GM12878 (cell line): ENCODE measurements around the gene HYAL1. TPM values are rescaled to one million over a fixed set of nuclear protein-coding genes. Genes with fewer than 3 reads are reported as not detected.

Experiments used
- ATF3 ChIP-seq: IDR thresholded peaks from 2 replicates; pipeline ENCODE4 v1.6.1; 2011; ENCODE audit warnings: low read depth, mild to moderate bottlenecking, low read length, moderate library complexity, borderline replicate concordance; ENCODE audit errors: extremely low read depth
- BMI1 ChIP-seq: fragments of 450-650 bp; IDR thresholded peaks from 2 replicates; pipeline ENCODE4 v1.6.1; 2016; ENCODE audit warnings: mild to moderate bottlenecking, moderate library complexity, borderline replicate concordance
- CBX3 ChIP-seq: fragments of 200-600 bp; sonication (generic); IDR thresholded peaks from 2 replicates; pipeline ENCODE4 v1.6.1; 2016; ENCODE audit warnings: low read depth, borderline replicate concordance
- CREB1 ChIP-seq: IDR thresholded peaks from 2 replicates; pipeline ENCODE4 v1.6.1; 2012; ENCODE audit warnings: low read depth, mild to moderate bottlenecking, inconsistent platforms
- E2F8 ChIP-seq: fragments of 450-650 bp; IDR thresholded peaks from 2 replicates; pipeline ENCODE4 v1.6.1; 2018; ENCODE audit warnings: mild to moderate bottlenecking, low read depth, moderate library complexity; ENCODE audit not compliant: partially characterized antibody
- FOXM1 ChIP-seq: IDR thresholded peaks from 2 replicates; pipeline ENCODE4 v1.6.1; 2012; ENCODE audit warnings: low read depth, mild to moderate bottlenecking, inconsistent platforms, low read length, moderate library complexity
- NR2C2 ChIP-seq: IDR thresholded peaks from 2 replicates; pipeline ENCODE4 v1.6.1; 2011; ENCODE audit warnings: borderline replicate concordance, low read depth; ENCODE audit not compliant: control insufficient read depth, insufficient read length
- PAX5 ChIP-seq: IDR thresholded peaks from 2 replicates; pipeline ENCODE4 v1.6.1; 2011; ENCODE audit warnings: low read depth, low read length, borderline replicate concordance
- POLR2AphosphoS2 ChIP-seq: IDR thresholded peaks from 2 replicates; pipeline ENCODE4 v1.6.1; 2011; ENCODE audit warnings: low read depth, mild to moderate bottlenecking, low read length, improper control_type of control experiment, moderate library complexity
- RBBP5 ChIP-seq: fragments of 200-600 bp; sonication (generic); conservative IDR thresholded peaks from 2 replicates; pipeline ENCODE4 v1.6.1; 2016
- REST ChIP-seq: IDR thresholded peaks from 2 replicates; pipeline ENCODE4 v1.6.1; 2012; ENCODE audit warnings: mild to moderate bottlenecking, low read depth, low read length
- RUNX3 ChIP-seq: IDR thresholded peaks from 2 replicates; pipeline ENCODE4 v1.6.1; 2012; ENCODE audit warnings: low read length, inconsistent platforms
- SRF ChIP-seq, 2 experiments: IDR thresholded peaks; 2 replicates each; pipeline ENCODE4 v1.6.1; 2011; ENCODE audit warnings: low read depth in 2 of 2, low read length in 2 of 2, mild to moderate bottlenecking in 1 of 2, moderate library complexity in 1 of 2
- WRNIP1 ChIP-seq: IDR thresholded peaks from 2 replicates; pipeline ENCODE4 v1.6.1; 2011; ENCODE audit warnings: low read depth, low read length, improper control_type of control experiment, borderline replicate concordance
- ZNF384 ChIP-seq: IDR thresholded peaks from 2 replicates; pipeline ENCODE4 v1.6.1; 2012; ENCODE audit warnings: low read depth, mild to moderate bottlenecking, low read length, improper control_type of control experiment, borderline replicate concordance
- polyA plus RNA-seq, 11 experiments: library from polyadenylated mRNA; depleted of rRNA in 4 of 11; unstranded in 6 of 11; stranded (reverse) in 5 of 11; fragments of >200 nt; fragmentation: Nextera tagmentation in 4 of 11; fragmentation: Illumina TruSeq in 1 of 11; extraction: Ambion mirVana in 4 of 11; extraction: Trizol in 1 of 11; gene quantifications; 1 replicate in 1 of 11; 2 replicates in 10 of 11; pipeline versions ENCODE4 v1.2.1 to v1.2.3, GENCODE V29; 2011 to 2016; ENCODE audit warnings: inconsistent platforms in 2 of 11, missing spikeins in 2 of 11, low read depth in 1 of 11
- total RNA-seq, 4 experiments: library from RNA; depleted of rRNA in 3 of 4; stranded (reverse); fragments of >200 nt in 3 of 4; fragmentation: Illumina TruSeq in 1 of 4; extraction: Trizol in 1 of 4; gene quantifications; 2 replicates each; pipeline versions ENCODE4 v1.2.1 to v1.2.3, GENCODE V29; 2013 to 2021
- TF ChIP-seq, protein P1 (sequence below): fragments of 450-650 bp; IDR thresholded peaks from 2 replicates; pipeline ENCODE4 v1.6.1; 2017; ENCODE audit warnings: mild to moderate bottlenecking, moderate library complexity
- TF ChIP-seq, protein P2 (sequence below): IDR thresholded peaks from 2 replicates; pipeline ENCODE4 v1.6.1; 2012; ENCODE audit warnings: low read length, inconsistent platforms

Gene HYAL1
- total and polyA plus RNA-seq, 10 of the 15 experiments (the other 5 are each of a cell fraction or from before 2014, with no cell fraction given) = 0.04 to 0.55 (median 0.18) TPM; not detected in 2

- TF ChIP-seq, protein P1, sequence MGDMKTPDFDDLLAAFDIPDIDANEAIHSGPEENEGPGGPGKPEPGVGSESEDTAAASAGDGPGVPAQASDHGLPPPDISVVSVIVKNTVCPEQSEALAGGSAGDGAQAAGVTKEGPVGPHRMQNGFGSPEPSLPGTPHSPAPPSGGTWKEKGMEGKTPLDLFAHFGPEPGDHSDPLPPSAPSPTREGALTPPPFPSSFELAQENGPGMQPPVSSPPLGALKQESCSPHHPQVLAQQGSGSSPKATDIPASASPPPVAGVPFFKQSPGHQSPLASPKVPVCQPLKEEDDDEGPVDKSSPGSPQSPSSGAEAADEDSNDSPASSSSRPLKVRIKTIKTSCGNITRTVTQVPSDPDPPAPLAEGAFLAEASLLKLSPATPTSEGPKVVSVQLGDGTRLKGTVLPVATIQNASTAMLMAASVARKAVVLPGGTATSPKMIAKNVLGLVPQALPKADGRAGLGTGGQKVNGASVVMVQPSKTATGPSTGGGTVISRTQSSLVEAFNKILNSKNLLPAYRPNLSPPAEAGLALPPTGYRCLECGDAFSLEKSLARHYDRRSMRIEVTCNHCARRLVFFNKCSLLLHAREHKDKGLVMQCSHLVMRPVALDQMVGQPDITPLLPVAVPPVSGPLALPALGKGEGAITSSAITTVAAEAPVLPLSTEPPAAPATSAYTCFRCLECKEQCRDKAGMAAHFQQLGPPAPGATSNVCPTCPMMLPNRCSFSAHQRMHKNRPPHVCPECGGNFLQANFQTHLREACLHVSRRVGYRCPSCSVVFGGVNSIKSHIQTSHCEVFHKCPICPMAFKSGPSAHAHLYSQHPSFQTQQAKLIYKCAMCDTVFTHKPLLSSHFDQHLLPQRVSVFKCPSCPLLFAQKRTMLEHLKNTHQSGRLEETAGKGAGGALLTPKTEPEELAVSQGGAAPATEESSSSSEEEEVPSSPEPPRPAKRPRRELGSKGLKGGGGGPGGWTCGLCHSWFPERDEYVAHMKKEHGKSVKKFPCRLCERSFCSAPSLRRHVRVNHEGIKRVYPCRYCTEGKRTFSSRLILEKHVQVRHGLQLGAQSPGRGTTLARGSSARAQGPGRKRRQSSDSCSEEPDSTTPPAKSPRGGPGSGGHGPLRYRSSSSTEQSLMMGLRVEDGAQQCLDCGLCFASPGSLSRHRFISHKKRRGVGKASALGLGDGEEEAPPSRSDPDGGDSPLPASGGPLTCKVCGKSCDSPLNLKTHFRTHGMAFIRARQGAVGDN = no peak
- no peak for TF ChIP-seq FOXM1
- TF ChIP-seq REST = no peak
- TF ChIP-seq CBX3 = no peak
- no peak for TF ChIP-seq WRNIP1
- no peak for TF ChIP-seq ZNF384
- TF ChIP-seq RUNX3 = peak; percentile 76
- no peak for TF ChIP-seq CREB1
- TF ChIP-seq, protein P2, sequence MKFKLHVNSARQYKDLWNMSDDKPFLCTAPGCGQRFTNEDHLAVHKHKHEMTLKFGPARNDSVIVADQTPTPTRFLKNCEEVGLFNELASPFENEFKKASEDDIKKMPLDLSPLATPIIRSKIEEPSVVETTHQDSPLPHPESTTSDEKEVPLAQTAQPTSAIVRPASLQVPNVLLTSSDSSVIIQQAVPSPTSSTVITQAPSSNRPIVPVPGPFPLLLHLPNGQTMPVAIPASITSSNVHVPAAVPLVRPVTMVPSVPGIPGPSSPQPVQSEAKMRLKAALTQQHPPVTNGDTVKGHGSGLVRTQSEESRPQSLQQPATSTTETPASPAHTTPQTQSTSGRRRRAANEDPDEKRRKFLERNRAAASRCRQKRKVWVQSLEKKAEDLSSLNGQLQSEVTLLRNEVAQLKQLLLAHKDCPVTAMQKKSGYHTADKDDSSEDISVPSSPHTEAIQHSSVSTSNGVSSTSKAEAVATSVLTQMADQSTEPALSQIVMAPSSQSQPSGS = no peak
- TF ChIP-seq ATF3 = no peak
- TF ChIP-seq RBBP5 = no peak
- TF ChIP-seq POLR2AphosphoS2 = 0 out of 2 replicates have a peak, but pooled peaks have one; percentile 62
- TF ChIP-seq BMI1 = no peak
- peak; percentile 58 for TF ChIP-seq E2F8
- no peak for TF ChIP-seq NR2C2
- no peak for TF ChIP-seq SRF (IDR thresholded peaks at IDR 0.05; ENCODE audit: low read depth in 2 of 2, low read length in 2 of 2)
- no peak for TF ChIP-seq PAX5
Measured at GRCh38 chr3:50321336-50322114, 18.2 kb upstream of the HYAL1 start (continued).
